Measurements from ENCODE around the gene CDK9. TPM values are rescaled to one million over a fixed set of nuclear protein-coding genes. Genes with fewer than 3 reads are reported as not detected.
A peak's percentile ranks its signal among the peaks of the same experiment; 100 is the strongest.

Gene CDK9
- total and polyA plus RNA-seq, 10 donors, result 49.2 to 149 (median 97.4) TPM

GRCh38 chr9:127828262-127829031 lies 42.6 kb downstream of the CDK9 start:
- H3K27ac ChIP-seq, result peak overlapping the region; percentile 58 to 87 (median 70)
- TF ChIP-seq POLR2A (IDR thresholded peaks at IDR 0.05) (peak in 1 of 3 donors; percentile 42), POLR2AphosphoS5 (IDR thresholded peaks at IDR 0.05) (peak; percentile 64 to 93 (median 93))
- TF ChIP-seq, protein P1, sequence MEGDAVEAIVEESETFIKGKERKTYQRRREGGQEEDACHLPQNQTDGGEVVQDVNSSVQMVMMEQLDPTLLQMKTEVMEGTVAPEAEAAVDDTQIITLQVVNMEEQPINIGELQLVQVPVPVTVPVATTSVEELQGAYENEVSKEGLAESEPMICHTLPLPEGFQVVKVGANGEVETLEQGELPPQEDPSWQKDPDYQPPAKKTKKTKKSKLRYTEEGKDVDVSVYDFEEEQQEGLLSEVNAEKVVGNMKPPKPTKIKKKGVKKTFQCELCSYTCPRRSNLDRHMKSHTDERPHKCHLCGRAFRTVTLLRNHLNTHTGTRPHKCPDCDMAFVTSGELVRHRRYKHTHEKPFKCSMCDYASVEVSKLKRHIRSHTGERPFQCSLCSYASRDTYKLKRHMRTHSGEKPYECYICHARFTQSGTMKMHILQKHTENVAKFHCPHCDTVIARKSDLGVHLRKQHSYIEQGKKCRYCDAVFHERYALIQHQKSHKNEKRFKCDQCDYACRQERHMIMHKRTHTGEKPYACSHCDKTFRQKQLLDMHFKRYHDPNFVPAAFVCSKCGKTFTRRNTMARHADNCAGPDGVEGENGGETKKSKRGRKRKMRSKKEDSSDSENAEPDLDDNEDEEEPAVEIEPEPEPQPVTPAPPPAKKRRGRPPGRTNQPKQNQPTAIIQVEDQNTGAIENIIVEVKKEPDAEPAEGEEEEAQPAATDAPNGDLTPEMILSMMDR (IDR thresholded peaks at IDR 0.05 in 8 of 11, conservative IDR thresholded peaks at IDR 0.05 in 3 of 11), result peak in 4 of 11 experiments; percentile 13 to 27 (median 22)
- H3K4me3 ChIP-seq, result peak overlapping the region in 1 of 8 donors; percentile 34
- peaks cover 0 to 72% (median 26%) of the 10 kb centered on the region in 6 donors for H3K36me3 ChIP-seq
- DNase-seq, result peak; percentile 89
- 30 to 68% (median 49%) methylated on average over 25 to 34 of the region's 34 CpGs for WGBS, 5 donors
- intact Hi-C loops (cut with DNase I; ENCODE audit: low total_unique reads), result no loop called here
- no peaks in the 10 kb centered on the region for H3K27me3 ChIP-seq (replicated peaks in 1 of 7)
- no peaks in the 10 kb centered on the region for H3K9me3 ChIP-seq
- peaks cover 8 to 96% (median 70%) of the 10 kb centered on the region in 6 donors for H3K4me1 ChIP-seq

DNA sequence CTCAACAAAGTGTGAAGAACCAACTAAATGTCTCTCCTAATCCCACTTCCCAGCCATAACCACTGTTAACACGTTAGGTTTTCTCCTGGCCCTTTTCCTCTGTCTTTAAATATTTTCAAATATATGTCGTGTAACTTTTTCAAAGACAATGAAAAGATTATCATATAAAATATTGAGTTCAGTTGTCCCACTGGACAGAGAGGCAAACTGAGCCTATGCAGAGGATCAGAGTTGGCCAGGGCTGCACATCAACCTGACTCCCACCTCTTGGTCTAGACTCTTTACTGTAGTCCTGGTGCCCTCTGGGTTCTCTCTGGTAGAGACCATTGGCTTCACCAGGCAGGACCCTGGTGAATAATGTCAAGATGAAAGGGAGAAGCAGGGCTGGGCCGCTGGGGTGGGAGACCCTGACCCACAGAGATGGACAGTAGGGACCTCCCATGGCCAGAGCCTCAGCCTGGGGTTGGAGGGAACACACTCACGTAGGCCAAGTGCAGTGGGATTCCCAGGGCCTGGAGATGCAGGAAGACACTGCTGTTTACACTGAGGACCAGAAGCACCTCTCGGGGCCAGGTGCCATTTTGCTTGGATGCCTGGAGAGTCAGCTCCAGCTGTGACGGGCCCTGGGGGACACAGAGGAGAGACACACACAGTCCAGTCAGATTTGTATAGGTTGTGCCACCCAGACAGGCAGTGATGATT lies 43.5 kb downstream of the CDK9 start:
- H3K4me1 ChIP-seq, result peaks cover 10 to 100% (median 76%) of the 10 kb centered on the region in 6 donors
- peak overlapping the region; percentile 52 to 87 (median 70) for H3K27ac ChIP-seq
- peaks cover 0 to 63% (median 18%) of the 10 kb centered on the region in 6 donors for H3K36me3 ChIP-seq
- intact Hi-C loops (cut with DNase I; ENCODE audit: low total_unique reads), result no loop called here
- WGBS, 5 donors, result 60 to 87% (median 84%) methylated on average over 6 of the region's 6 CpGs
- TF ChIP-seq, protein P1 (IDR thresholded peaks at IDR 0.05 in 8 of 11, conservative IDR thresholded peaks at IDR 0.05 in 3 of 11), result no peak
- no peak for TF ChIP-seq POLR2AphosphoS5 (IDR thresholded peaks at IDR 0.05)
- TF ChIP-seq POLR2A (IDR thresholded peaks at IDR 0.05), result no peak
- H3K4me3 ChIP-seq, result no peak overlapping the region
- DNase-seq, result no peak
- no peaks in the 10 kb centered on the region for H3K9me3 ChIP-seq
- H3K27me3 ChIP-seq (replicated peaks in 1 of 7), result no peaks in the 10 kb centered on the region

DNA sequence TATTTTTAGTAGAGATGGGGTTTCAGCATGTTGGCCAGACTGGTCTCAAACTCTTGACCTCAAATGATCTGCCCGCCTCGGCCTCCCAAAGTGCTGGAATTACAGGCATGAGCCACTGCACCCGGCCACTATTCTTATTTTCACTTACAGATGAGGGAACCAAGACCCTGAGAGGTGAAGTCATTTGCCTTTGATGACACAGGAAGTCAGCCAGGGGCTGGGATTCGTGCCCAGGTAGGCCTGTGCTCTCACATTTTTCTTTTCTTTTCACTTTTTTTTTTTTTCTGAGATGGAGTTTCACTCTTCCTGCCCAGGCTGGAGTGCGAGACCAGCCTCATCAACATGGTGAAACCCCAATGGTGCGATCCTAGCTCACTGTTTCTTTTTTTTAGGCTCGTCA lies 46.4 kb downstream of the CDK9 start:
- H3K27ac ChIP-seq, result peak overlapping the region; percentile 26 to 87 (median 76)
- H3K4me1 ChIP-seq, result peaks cover 35 to 100% (median 85%) of the 10 kb centered on the region in 6 donors
- H3K4me3 ChIP-seq, result no peak overlapping the region
- DNase-seq, result no peak
- peaks cover 0 to 48% (median 2%) of the 10 kb centered on the region in 6 donors for H3K36me3 ChIP-seq
- TF ChIP-seq, protein P1 (IDR thresholded peaks at IDR 0.05 in 8 of 11, conservative IDR thresholded peaks at IDR 0.05 in 3 of 11), result no peak
- no peak for TF ChIP-seq POLR2AphosphoS5 (IDR thresholded peaks at IDR 0.05)
- no peak for TF ChIP-seq POLR2A (IDR thresholded peaks at IDR 0.05)
- WGBS, 5 donors, result 61 to 73% (median 64%) methylated on average over 7 of the region's 7 CpGs
- no peaks in the 10 kb centered on the region for H3K27me3 ChIP-seq (replicated peaks in 1 of 7)
- H3K9me3 ChIP-seq, result no peaks in the 10 kb centered on the region
- intact Hi-C loops (cut with DNase I; ENCODE audit: low total_unique reads), result no loop called here

DNA sequence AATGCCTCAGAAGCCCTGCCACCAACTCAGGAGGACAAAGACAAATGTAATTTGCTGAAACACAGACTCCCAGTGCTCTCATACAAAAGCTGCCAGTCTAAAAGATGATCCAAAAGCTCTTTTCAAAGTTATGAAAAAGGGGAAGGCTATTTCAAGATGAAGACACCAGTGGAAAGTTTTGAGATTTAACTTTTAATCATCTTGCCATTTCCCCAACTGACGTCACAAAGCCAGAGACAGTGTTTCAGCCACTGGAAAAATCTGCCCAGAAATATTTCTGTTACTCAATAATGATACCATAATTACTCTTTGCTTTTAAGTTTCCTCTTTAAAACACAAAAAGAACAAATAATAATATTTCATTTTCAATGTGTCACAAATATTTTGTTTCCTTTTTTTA lies 47.7 kb downstream of the CDK9 start:
- DNase-seq, result no peak
- 19 to 35% (median 23%) methylated on average over 1 of the region's 1 CpG for WGBS, 5 donors
- Histone ChIP-seq H3K4me1 (peaks cover 44 to 100% (median 84%) of the 10 kb centered on the region in 6 donors), H3K4me3 (no peak overlapping the region), H3K27me3 (replicated peaks in 1 of 7) (no peaks in the 10 kb centered on the region), H3K27ac (peak overlapping the region in 7 of 8 donors; percentile 40 to 87 (median 80)), H3K36me3 (peaks cover 0 to 37% (median 2%) of the 10 kb centered on the region in 6 donors), H3K9me3 (no peaks in the 10 kb centered on the region)
- TF ChIP-seq POLR2AphosphoS5 (IDR thresholded peaks at IDR 0.05) (no peak), POLR2A (IDR thresholded peaks at IDR 0.05) (no peak)
- TF ChIP-seq, protein P1 (IDR thresholded peaks at IDR 0.05 in 8 of 11, conservative IDR thresholded peaks at IDR 0.05 in 3 of 11), result no peak
- intact Hi-C loops (cut with DNase I; ENCODE audit: low total_unique reads), result no loop called here

Measured in spleen (tissue), 11 donors.